ENCODE data around the gene C10orf53.
"Not testable (repeated sequence)": the region's sequence is repeated elsewhere in the genome, so short reads cannot be mapped to it uniquely, and the experiment has no call there.

C10orf53 gene

DNA sequence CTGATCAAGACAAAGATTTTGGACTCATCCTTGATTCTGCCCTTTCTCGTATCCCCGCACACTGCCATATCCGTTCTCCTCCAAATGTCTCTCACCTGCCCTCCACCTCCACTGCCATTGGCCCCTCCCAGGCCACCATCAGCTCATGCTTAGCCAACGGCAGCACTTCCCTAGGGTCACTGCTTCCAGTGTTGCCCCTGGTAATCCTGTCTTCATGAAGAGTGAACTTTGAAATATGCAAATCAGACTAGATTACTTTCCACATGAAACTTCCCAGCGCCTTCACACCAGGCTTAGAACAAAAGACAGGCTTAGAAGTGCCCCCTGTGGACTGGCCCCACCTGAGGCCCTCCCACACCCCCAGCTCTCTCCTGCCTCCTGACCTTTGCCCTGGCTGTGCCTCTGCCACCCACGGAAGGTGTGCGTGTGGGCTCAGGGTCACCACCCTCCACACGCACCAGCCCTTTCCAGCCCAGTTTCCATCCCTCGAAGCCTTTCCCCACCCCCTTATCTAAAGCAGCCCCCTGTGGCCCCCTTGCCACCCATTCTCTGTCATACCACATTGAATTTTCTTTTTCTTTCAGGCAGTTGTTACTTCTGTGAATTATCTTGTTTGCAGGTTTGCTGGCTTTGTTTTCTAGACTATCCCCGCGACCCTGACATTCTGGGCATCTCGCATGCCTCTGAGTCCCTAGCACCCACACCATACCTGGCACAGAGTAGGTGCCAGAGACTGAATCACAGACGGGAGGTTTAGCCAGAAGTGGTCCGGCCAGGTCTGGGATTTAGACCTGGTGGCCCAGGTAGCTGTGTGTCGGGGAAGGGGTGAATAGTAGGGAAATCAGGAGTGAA, 26.8 kb upstream of the C10orf53 start:
- DNase-seq: no peak

DNA sequence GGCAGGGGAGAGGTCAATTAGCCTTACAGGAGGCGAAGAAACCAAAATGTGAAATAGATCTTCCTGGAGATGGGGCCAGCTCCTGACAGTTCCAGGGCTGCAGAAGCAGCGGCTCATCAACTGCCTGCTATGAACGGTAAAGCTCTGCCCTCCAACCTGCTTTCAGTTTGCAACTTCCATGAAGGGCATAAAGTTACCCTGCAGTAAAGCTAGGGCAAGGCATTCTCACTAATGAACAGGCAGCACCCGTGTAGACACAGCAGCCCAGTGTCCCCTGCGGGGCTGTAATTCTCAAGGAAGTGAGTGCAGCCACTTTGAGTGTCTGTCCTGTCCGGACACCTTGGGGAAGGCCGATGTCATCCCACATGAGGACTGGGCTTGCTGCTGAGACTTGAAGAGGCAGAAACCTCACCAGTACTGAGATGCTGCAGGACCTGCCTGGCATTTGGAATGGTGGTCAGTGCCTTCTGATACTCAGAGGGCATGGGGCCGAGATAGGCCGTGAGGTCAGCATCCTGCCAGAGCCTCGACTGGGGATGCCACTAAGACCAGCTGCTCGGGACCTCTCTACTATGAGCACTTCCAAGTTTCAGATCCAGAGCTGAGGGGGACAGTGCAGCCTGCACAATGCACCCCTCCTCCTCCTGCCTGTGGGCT, 26.1 kb upstream of the C10orf53 start:
- DNase-seq: no peak

DNA sequence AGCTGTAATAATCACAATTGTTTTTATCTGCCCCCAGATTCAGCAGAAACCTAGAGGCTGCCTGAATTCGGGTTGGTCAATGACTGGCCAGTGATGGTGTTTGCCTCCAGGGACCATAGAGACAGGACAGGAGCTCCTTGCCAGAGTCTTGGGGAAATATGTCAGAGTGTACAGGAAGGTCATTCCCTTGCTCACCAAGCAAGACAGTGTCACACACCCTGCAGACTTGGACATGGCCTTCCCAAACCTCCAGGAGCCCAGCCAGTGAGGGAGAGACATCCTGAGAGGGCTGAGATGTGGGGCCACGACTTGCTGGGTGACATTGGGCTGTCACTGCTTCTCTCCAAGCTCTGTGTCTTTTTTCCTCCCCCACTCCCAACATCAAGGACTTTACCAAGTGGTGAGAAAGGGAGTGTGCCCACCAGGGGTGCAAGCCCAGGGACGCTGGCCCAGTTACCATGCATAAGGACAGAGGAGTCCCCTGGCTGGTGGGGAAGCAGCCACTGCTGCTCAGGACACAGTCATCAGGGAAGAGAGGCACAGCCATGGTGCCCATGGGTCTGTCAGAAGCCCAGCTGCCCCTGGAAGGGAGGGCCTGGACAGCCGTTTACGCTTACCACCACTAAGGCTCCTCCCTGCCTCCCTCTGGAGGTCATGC, 25.3 kb upstream of the C10orf53 start:
- DNase-seq: no peak

DNA sequence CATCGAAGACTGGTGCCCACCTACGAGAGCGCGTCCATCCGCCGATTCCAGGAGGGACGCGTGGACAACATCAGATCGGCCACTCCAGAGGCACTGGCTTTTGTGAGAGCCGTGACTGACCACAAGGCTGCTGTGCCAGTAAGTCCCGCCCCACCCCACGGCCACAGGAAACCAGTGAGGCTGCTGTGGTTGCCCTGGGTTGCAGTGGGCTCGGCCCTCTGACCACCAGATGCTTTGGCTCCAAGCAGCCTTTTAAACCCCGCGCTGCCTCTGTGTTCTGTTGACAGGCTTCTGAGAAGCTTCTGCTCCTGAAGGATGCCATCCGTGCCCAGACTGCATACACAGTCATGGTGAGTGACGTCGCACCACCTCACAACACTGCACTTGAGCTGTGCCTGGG, 24.4 kb upstream of the C10orf53 start:
- DNase-seq: no peak

DNA sequence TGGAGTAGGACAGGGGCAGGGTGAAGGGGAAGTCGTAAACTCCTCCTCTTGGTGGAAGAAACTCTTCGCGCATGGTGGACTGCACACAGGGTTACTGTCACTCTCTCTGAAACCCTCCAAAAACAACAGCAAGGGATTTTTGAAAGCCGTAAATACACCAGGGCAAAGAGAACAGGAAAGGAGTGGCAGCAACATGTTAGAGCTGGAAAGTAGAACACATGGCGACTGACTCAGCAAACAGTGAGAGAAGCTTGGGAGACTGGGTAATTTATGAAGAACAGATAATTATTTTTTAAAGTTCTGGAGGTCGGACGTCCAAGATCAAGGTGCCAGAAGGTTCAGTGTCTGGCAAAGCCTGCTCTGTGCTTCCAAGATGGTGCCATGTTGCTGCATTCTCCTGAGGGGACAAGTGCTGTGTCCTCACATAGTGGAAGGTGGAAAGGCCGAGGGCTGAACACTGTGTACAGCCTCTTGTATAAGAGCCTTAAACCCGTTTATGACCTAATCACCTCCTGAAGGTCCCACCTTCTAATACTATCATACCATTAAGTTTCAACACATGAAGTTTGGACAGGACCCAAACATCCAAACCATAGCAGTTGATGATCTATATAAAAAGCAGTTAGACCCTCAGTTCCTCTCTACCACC, 22.5 kb upstream of the C10orf53 start:
- DNase-seq: no peak

DNA sequence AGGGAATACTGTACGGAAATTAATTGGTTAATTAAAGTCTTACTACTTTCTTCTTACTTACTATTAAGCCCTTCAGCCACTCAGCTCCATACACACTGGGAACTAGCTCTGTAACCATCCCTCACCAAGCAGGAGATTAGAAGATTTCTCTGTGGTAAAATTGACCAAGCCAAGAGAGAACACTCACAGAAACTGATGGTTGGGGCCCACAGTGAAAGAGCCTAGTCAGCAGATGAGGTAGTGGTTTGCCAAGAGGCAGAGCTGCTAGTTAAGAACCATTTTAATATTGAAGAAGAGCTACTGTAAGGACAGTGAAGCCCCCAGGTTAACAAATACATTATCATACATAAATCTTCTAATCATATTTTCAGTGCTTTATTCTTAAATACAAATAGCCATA, 21.8 kb upstream of the C10orf53 start:
- no peak for DNase-seq

DNA sequence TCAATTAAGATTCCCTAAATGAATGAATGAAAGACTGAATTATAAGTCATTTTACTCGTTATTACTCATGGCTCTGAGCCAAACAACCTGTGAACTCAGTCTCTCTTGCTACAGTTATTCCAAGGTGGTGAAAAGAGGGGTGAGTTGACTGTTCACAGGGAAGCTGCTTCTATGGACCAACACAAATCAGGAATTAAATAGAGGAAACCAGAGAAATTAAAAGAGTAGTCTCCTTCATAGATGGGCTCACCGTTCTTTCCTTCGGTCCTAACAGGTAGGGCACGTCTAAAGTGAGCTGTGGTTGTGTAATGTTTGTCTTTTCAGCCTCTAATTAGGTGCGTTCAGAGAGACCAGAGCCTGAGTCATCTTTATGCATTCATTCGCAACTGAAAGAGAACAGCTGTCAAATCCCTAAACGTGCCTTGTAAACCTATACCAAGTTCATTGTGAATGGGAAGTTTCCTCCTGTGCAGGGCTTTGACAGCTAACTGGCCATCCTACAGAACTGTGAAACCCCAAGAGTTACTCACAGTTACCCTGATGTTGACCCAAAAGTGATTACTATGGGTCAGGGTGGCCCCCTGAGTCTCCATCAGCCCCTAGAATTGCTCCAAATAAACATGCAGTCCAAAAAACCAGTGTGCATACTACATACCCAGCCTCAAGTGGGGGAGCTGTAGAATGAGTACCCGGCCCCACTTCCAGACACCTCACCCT, 18.2 kb upstream of the C10orf53 start:
- DNase-seq: no peak

DNA sequence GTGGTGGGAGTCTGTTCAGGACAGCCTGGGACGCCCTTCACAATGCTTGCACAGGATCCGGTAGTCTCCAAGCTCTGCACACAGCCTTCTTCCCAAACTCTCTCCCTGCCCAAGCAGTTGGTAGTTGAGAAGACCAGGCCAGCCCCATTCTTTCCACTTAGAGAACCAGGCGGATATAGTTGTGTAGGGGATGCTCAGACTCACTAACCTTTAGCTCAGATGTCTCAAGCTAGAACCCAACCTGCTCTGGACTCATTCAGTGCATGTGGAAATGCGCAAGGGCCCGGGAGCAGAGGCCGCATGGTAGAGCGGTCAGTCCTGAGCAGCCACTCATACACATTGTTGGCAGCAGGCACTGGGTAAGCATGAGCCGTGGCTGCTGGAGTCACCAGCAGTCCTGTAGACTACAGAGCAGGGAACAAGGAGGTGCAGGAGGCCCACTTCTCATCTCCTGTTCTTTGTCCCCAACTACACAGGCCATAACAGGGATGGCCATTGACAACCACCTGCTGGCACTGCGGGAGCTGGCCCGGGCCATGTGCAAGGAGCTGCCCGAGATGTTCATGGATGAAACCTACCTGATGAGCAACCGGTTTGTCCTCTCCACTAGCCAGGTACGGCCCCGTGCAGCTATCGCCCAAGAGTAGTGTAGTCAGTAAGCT, 17.2 kb upstream of the C10orf53 start:
- DNase-seq: no peak

DNA sequence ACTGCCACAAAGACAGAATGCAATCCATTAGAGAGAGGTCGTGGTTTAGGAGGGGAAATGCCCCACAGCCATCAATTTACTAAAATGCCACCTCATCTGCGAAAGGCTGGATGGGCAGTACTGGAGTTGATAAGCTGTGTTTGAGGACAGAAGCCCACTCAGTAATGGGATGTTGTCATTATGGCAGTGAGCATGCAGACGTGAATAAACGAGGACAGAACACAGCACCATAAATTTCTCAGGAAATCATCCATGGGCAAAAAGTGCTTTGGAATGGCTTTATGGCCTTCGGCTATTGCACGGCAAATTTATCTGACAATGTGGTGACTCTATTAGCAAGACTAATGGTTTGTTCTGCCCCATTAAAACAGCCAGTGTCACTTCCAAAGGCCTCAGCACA, 15.9 kb upstream of the C10orf53 start:
- DNase-seq: no peak

DNA sequence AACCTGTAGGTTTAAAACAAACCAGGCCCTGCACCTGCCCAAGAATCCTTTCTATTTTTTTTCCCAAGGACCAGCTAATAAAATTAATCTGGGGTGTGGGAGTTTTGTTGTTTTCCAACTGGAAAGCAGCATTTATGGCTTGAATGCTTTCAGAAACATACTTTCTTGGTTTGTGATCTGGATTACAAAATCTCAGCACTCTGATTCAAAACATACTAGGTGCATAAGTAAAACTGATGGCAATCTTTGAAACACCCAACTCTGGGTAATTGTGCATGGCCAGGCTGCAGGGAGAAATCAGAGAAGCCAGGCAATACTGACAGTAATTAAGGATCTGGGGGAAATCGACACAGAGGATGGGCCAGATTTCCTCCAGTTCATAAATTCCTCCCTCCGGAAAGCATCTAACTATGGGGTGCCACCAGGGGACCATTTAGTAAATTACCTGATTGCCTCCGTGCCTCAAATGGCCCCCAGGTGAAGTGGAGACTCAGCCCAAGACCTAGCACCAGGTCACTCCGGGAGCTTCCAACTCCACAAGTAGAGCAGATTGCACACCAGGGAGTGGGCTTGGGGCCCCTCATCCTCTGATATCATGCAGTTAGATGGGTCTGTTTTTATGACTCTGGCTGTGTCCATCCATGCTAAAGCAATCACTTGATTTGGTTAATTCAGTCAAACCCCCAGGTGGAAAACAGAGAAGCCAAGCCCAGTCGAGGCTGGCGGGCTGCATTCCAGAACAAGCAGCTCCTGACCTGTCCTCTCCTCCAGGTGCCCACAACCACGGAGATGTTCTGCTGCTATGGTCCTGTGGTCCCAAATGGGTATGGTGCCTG, 15.2 kb upstream of the C10orf53 start:
- DNase-seq: no peak

DNA sequence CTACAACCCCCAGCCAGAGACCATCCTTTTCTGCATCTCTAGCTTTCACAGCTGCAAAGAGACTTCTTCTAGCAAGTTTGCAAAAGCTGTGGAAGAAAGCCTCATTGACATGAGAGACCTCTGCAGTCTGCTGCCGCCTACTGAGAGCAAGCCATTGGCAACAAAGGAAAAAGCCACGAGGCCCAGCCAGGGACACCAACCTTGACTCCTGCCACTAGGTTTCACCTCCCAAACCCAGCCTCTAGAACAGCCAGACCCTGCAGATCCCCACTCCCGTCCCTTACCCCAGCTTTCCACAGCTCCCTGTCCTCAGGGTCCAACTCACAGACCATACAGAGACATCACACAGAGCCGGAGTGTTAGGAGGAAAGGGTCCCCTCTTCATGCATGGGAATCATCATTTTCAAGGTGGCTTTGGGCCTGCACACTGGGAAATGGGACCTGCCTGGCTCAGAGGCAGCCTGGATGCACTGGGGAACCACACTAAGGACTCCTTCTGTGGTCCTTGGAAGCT, 14.6 kb upstream of the C10orf53 start:
- no peak for DNase-seq

DNA sequence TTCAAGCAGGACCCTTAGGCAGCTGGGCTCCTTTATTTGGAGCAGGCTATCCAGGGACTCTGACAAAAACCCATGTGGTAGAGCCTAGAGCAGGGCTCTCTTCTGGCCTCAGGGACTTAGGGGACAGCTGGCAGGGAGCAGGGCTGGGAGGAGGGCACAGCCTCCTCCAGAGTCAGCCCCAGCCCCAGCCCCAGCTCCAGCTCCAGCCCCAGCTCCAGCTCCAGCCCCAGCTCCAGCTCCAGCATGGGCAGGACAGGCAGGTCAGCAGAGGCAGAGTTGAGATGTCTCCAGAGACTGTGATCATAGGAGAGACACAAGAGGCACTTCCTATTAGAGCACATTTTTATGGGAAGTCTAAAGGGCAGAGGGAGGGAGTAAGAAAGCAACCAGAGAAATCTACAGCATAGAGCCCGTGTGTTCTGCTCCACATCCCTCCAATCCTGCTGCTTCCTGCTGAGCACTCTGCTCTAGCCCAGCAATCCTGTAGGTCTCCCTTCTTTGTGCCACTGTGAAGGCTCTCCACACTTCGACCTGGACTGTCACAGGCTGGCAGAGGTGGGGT, 13.3 kb upstream of the C10orf53 start:
- DNase-seq: no peak

DNA sequence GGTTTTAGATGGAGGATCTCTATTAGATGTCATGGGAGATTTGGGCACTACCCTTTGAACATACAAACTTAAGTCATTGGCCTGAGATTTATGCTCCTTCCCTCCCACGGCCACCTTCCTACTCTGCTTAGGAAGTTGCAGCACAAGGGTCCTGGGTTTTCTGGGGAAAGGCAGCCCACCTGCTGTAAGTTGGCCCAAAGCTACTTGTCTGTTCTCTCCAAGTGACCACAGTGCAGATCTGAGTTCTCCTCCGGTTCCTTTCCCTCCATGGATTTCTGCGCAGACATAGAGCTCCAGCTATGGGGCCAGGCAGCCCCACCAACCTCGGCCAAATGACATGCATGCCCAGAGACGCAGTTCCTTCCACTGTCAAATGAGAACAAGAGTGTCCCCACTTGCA, 12.8 kb upstream of the C10orf53 start:
- no peak for DNase-seq

DNA sequence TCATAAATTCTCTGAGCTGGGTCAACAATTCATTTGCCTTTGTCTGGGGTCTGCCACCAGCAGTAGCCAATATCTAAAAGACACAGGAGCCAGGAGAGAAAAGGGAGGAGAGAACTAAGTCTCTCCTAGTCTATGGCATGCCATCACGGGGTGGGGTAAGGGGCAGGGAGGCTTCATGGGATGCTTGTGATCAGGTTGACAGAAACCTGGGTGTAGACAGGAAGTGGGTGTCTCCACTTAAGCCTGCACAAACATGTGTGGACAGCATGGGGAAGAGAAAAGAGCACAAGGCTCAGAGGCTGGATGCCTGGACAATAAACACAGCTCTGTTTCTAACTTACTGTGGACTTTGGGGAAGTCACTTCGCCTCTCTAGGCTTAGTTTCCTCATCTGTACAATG, 11.5 kb upstream of the C10orf53 start:
- DNase-seq: no peak

DNA sequence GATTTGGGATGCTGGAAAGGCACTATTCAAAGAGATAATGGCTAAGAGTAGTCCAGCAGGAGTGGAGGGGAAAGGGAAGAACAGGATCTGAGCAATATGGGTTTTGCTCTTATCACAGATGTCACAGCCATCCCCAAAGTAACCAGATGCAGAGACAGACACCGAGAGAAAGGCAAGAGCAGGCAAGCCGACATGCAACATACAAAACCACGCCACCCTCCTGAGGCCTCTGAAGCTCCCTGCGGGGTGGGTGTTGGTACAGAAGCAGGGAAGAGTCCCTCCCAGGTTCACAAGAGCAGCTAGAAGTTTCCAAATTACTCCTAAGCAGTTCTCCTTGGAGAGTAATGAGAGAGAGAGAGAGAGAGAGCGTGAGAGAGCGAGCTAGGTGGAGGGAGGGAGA, 10.8 kb upstream of the C10orf53 start:
- DNase-seq: no peak

DNA sequence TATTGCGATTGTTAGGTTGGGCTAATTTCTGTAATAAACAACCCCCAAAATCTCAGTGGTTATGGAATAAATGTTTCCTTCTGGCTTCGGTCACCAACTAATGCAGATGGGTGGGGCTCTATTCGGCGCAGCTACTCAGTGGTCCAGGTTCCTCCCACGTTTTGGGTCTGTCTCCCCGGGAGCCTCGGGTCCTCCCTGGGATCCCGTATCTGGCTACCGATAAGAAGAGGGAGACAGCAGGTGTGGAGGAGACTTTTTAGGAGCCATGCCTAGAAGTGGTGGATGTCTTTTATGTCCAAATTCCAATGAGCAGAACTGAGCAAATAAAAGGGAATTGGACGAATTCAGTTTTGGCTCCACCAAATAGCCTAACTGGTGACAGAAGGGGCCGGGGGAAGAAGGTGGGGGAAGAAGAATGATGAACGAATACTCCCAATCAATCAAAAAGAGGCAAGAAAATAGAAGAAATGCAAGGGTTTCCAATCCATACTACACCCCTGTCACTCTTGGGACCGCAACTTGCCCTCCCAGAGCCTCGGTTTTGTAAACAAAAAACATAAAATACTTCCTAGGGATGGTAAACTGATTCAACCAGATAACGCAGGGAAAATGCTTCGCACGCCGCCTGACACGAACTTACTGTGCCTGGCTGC, 498 bp upstream of the C10orf53 start:
- DNase-seq: no peak

DNA sequence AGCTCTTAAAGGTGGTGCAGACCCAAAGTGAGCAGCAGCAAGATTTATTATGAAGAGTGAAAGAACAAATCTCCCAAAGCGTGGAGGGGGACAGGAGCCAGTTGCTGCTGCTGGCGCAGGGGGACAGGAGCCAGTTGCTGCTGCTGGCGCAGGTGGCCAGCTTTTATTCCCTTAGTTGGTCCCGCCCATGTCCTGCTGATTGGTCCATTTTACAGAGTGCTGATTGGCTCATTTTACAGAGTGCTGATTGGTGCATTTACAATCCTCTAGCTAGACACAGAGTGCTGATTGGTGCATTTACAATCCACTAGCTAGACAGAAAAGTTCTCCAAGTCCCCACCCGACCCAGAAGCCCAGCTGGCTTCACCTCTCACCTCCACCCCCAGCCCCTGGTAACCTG, 3.0 kb downstream of the C10orf53 start:
- DNase-seq: not testable (repeated sequence)

DNA sequence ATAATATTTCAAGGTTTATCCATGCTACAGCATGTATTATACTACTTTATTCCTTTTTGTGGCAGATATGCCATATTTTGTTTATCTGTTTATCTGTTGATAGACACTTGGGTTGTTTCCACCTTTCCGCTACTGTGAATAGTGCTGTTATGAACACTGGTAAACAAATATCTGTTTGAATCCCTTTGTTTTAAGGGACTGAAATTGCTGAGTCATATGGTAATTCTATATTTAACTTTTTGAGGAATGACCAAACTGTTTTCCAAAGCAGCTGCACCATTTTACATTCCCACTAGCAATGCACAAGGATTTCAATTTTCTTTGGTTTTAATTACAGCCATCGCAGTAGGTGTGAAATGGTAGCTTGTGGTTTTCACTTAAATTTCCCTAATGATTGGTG, 3.4 kb downstream of the C10orf53 start:
- no peak for DNase-seq

DNA sequence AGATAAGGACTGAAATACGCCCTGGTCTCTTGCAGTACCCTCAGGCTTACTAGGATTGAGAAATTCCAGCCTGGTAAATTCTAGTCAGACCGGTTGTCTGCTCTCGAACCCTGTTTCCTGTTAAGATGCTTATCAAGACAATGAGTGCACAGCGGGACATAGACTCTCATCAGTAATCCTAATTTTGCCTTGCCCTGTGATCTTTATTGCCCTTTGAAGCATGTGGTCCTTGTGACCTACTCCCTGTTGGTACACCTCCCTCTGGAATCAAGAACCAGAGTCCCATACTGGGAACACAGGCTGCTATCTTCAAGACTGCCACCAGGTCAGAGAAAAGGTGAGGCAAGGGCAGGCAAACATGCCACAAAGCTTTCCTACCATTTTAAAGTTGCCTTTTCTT, 7.2 kb downstream of the C10orf53 start:
- DNase-seq: no peak

DNA sequence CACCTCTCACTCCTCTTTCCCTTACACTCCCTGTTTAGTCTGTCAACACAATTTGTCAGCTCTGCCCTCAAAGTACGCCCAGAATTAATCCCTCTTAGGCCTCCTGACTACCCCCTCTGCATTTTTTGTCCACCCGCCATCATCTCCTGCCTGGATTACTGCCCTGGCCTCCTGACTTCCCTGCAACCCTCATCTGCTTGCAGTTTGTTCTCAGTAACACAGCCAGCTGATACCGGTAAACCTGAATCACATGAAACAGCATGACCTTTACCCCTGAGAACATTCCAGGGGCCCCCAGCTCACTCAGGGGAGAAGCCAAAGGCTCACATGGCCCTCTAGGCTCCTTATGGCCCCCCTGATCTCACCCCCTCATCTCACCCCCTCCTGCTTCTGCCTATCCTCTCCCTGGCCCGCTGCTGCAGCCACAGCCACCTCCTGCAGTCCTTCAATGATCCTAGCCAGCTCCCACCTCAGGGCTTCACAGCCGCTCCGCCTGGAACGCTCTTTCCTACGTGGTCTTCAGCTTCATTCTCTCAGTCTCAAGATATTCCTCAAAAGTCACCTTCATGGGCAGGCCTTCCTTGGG, 8.9 kb downstream of the C10orf53 start:
- no peak for DNase-seq
